Measurements from ENCODE around the gene CEACAM19. TPM values are rescaled to one million over a fixed set of nuclear protein-coding genes. Genes with fewer than 3 reads are reported as not detected.

The CEACAM19 gene
- total and polyA plus RNA-seq, 2 of the 4 experiments (the other 2 are of a cell fraction) = 0.72 to 9.3 TPM

DNA sequence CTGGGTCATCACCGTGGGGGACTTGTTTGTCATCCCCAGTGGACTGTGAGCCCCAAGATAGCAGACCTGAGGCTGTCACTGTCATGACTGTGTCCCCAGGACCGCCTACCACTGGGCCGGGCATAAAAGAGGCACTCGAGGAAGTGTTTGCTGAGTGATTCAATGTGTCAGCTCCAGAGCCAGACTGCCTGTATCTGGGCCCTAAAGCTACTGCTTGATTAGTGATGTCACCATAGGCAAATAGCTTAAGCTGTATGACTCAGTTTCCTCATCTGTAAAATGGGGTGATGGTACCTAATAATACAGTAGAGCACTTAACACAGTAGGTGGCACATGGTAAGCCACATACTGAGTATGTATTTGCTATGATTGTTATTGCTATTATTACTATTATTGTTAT lies 11.2 kb upstream of the CEACAM19 start:
- H3K4me1 ChIP-seq (ENCODE audit: control insufficient read depth, insufficient read depth, low read length) = peaks cover 3% of the 10 kb centered on the region; the same call in 1 of the 2 replicates
- POLR2A ChIA-PET (ENCODE audit: unreplicated experiment) = no interaction called here
- no peak overlapping the region for H3K4me3 ChIP-seq (ENCODE audit: insufficient read depth, low read depth, low read length)
- H3K4me2 ChIP-seq (ENCODE audit: low read depth, low read length) = no peak overlapping the region
- H4K91ac ChIP-seq (ENCODE audit: insufficient read depth, low read depth, low read length) = no peak overlapping the region
- H3K9me3 ChIP-seq (ENCODE audit: control insufficient read depth, insufficient read depth, low read length) = no peaks in the 10 kb centered on the region
- H3K14ac ChIP-seq (replicated peaks; ENCODE audit: low read depth, low read length) = no peak overlapping the region
- no peak overlapping the region for H2AFZ ChIP-seq (replicated peaks; ENCODE audit: low read length, poor library complexity)
- no peak overlapping the region for H2BK5ac ChIP-seq (ENCODE audit: low read depth, low read length, poor library complexity, severe bottlenecking)
- DNase-seq (no peak), ATAC-seq (ENCODE audit: low read depth) (no peak)
- H3K27ac ChIP-seq (ENCODE audit: insufficient read depth, low read length) = no peak overlapping the region
- H2BK20ac ChIP-seq (ENCODE audit: low read depth, low read length) = no peak overlapping the region
- H3K79me1 ChIP-seq (ENCODE audit: low read depth in 1 of 2, low read length in 2 of 2) = peaks cover 31 to 84% of the 10 kb centered on the region in 2 experiments; a peak in 3 of 4 replicates
- 100% methylated on average over 1 of the region's 4 CpGs; no CpG with 5 or more reads in 1 of the 2 experiments for WGBS, 2 experiments (ENCODE audit: extremely low coverage in 2 of 2, insufficient read length in 1 of 2)
- BruUV-seq (replicated peaks) = no TSS peak
- dilution Hi-C loops (cut with HindIII; ENCODE audit: low sequenced_read_pairs, unreplicated experiment) (no loop called here), intact Hi-C loops (cut with micrococcal nuclease) (no loop called here), in situ Hi-C loops (cut with MboI; ENCODE audit: low sequenced_read_pairs) (no loop called here)
- H3K18ac ChIP-seq (ENCODE audit: low read depth, low read length) = no peak overlapping the region
- H4K20me1 ChIP-seq (ENCODE audit: insufficient read depth, low read length) = 0 out of 2 replicates have a peak, but pooled peaks cover 7% of the 10 kb centered on the region
- no peak overlapping the region for H4K5ac ChIP-seq (ENCODE audit: low read depth, low read length)
- H3K9me1 ChIP-seq (ENCODE audit: insufficient read depth, low read length) = peaks cover 12% of the 10 kb centered on the region
- CTCF ChIA-PET = no interaction called here
- peaks cover 70% of the 10 kb centered on the region for H3K36me3 ChIP-seq (ENCODE audit: control insufficient read depth, insufficient read depth, low read length)
- TF ChIP-seq NFE2L2 (IDR thresholded peaks at IDR 0.05; ENCODE audit: low read depth, low read length) (no peak), MAFK (IDR thresholded peaks at IDR 0.05; ENCODE audit: low read depth, low read length) (no peak), FOS (IDR thresholded peaks at IDR 0.05; ENCODE audit: low read depth, low read length) (no peak), CEBPB (IDR thresholded peaks at IDR 0.05; ENCODE audit: low read depth, low read length) (no peak), RAD21 (IDR thresholded peaks at IDR 0.05; ENCODE audit: low read length) (no peak), MXI1 (IDR thresholded peaks at IDR 0.05; ENCODE audit: borderline replicate concordance, low read depth, low read length) (no peak), SMC3 (IDR thresholded peaks at IDR 0.05; ENCODE audit: low read depth, low read length) (no peak)
- H3K56ac ChIP-seq (ENCODE audit: extremely low read depth, insufficient read depth, low read length) = no peak overlapping the region
- H3K9ac ChIP-seq (ENCODE audit: low read depth, low read length) = no peak overlapping the region
- no peak overlapping the region for H2BK15ac ChIP-seq (ENCODE audit: low read depth, low read length)
- no peaks in the 10 kb centered on the region for H3K27me3 ChIP-seq (ENCODE audit: control insufficient read depth, insufficient read depth, low read length)
- no peak overlapping the region for H2AK5ac ChIP-seq (ENCODE audit: low read depth, low read length)
- no peak overlapping the region for H2BK120ac ChIP-seq (ENCODE audit: low read depth, low read length)
- 0 out of 4 replicates have a peak overlapping the region, but pooled peaks of 1 of the 2 experiments have one; percentile 3 for H4K8ac ChIP-seq (ENCODE audit: low read depth in 2 of 2, low read length in 2 of 2)
- H2AK9ac ChIP-seq (replicated peaks; ENCODE audit: low read depth, low read length, poor library complexity) = no peak overlapping the region
- no peak overlapping the region for H3K23ac ChIP-seq (ENCODE audit: low read depth, low read length)
- no peak overlapping the region for H3K4ac ChIP-seq (ENCODE audit: low read depth, low read length)

All from IMR-90 (cell line).